IMR-90 (cell line): Measurements from ENCODE around the gene SLC29A3. TPM values are rescaled to one million over a fixed set of nuclear protein-coding genes. Genes with fewer than 3 reads are reported as not detected.

Experiments
- ATAC-seq: fragments of 200-7000 bp; cut with Tn5 transposase; 2 replicates; pipeline ENCODE4 v1.9.1; 2020; ENCODE audit warnings: low read depth, mild to moderate bottlenecking, moderate library complexity
- BruUV-seq: library from RNA; stranded (reverse); fragments of 400-500 nt; replicated peaks from 2 replicates; lab custom pipeline; 2021; lab: Mats Ljungman, UMichigan
- CTCF ChIA-PET: fragments of 300-600 bp; formaldehyde crosslinking; extraction: SDS; loops from one replicate; lab custom pipeline; 2021; ENCODE audit warnings: antibody characterized with exemption; lab: Yijun Ruan, JAX
- POLR2A ChIA-PET: fragments of 300-600 bp; sonication (Branson Sonifier 250); formaldehyde crosslinking; loops from one replicate; lab custom pipeline; 2022; ENCODE audit warnings: antibody characterized with exemption; ENCODE audit not compliant: unreplicated experiment; lab: Charles Lee
- DNase-seq: peaks from one replicate; pipeline ENCODE4 v3.0.0; 2013
- H2AFZ ChIP-seq: replicated peaks from 2 replicates; pipeline ENCODE3; 2013; ENCODE audit warnings: low read length, mild to moderate bottlenecking; ENCODE audit not compliant: poor library complexity
- H2AK5ac ChIP-seq: 2 replicates; pipeline ENCODE4 v1.6.1; 2013; ENCODE audit warnings: low read depth, low read length, inconsistent platforms
- H2AK9ac ChIP-seq: replicated peaks from 2 replicates; pipeline ENCODE3; 2013; ENCODE audit warnings: mild to moderate bottlenecking, low read depth, low read length, moderate library complexity; ENCODE audit not compliant: poor library complexity
- H2BK120ac ChIP-seq: 2 replicates; pipeline ENCODE4 v1.6.1; 2013; ENCODE audit warnings: low read depth, low read length, inconsistent platforms
- H2BK15ac ChIP-seq: 3 replicates; pipeline ENCODE4 v1.6.1; 2013; ENCODE audit warnings: low read depth, low read length, inconsistent platforms
- H2BK20ac ChIP-seq: 2 replicates; pipeline ENCODE4 v1.6.1; 2013; ENCODE audit warnings: low read depth, mild to moderate bottlenecking, inconsistent platforms, low read length, moderate library complexity
- H2BK5ac ChIP-seq: 2 replicates; pipeline ENCODE4 v1.6.1; 2013; ENCODE audit warnings: mild to moderate bottlenecking, low read depth, low read length, inconsistent platforms; ENCODE audit not compliant: poor library complexity, severe bottlenecking
- H3K14ac ChIP-seq: replicated peaks from 2 replicates; pipeline ENCODE4 v1.6.1; 2013; ENCODE audit warnings: low read depth, low read length, inconsistent platforms
- H3K18ac ChIP-seq: 2 replicates; pipeline ENCODE4 v1.6.1; 2013; ENCODE audit warnings: low read depth, low read length, control low read depth
- H3K23ac ChIP-seq: 2 replicates; pipeline ENCODE4 v1.6.1; 2013; ENCODE audit warnings: low read depth, low read length, inconsistent platforms
- H3K27ac ChIP-seq: 2 replicates; pipeline ENCODE4 v1.5.1; 2013; ENCODE audit warnings: mild to moderate bottlenecking, control low read depth, low read length; ENCODE audit not compliant: insufficient read depth
- H3K27me3 ChIP-seq: 2 replicates; pipeline ENCODE4 v1.6.1; 2013; ENCODE audit warnings: low read length; ENCODE audit not compliant: control insufficient read depth, insufficient read depth
- H3K36me3 ChIP-seq: 2 replicates; pipeline ENCODE4 v1.6.1; 2013; ENCODE audit warnings: low read length, mixed read lengths; ENCODE audit not compliant: control insufficient read depth, insufficient read depth
- H3K4ac ChIP-seq: 2 replicates; pipeline ENCODE4 v1.6.1; 2013; ENCODE audit warnings: low read depth, low read length, inconsistent platforms
- H3K4me1 ChIP-seq: 2 replicates; pipeline ENCODE4 v1.6.1; 2013; ENCODE audit warnings: low read length, mixed read lengths; ENCODE audit not compliant: control insufficient read depth, insufficient read depth
- H3K4me2 ChIP-seq: 2 replicates; pipeline ENCODE4 v1.6.1; 2013; ENCODE audit warnings: low read depth, mild to moderate bottlenecking, control low read depth, low read length, moderate library complexity
- H3K4me3 ChIP-seq: 2 replicates; pipeline ENCODE4 v1.5.1; 2013; ENCODE audit warnings: low read depth, mild to moderate bottlenecking, control low read depth, low read length, moderate library complexity; ENCODE audit not compliant: insufficient read depth
- H3K56ac ChIP-seq: 2 replicates; pipeline ENCODE4 v1.6.1; 2013; ENCODE audit warnings: low read length, inconsistent platforms; ENCODE audit not compliant: insufficient read depth; ENCODE audit errors: extremely low read depth
- H3K79me1 ChIP-seq, 2 experiments: 2 replicates each; pipeline ENCODE4 v1.6.1; 2013; ENCODE audit warnings: low read length in 2 of 2, inconsistent platforms in 1 of 2, low read depth in 1 of 2
- H3K9ac ChIP-seq: 2 replicates; pipeline ENCODE4 v1.6.1; 2013; ENCODE audit warnings: low read depth, low read length, control low read depth
- H3K9me1 ChIP-seq: 2 replicates; pipeline ENCODE4 v1.6.1; 2013; ENCODE audit warnings: low read length, inconsistent platforms; ENCODE audit not compliant: insufficient read depth
- H3K9me3 ChIP-seq: 2 replicates; pipeline ENCODE4 v1.6.1; 2013; ENCODE audit warnings: low read length; ENCODE audit not compliant: control insufficient read depth, insufficient read depth
- H4K20me1 ChIP-seq: 2 replicates; pipeline ENCODE4 v1.6.1; 2013; ENCODE audit warnings: low read length, inconsistent platforms; ENCODE audit not compliant: insufficient read depth
- H4K5ac ChIP-seq: 2 replicates; pipeline ENCODE4 v1.6.1; 2013; ENCODE audit warnings: mild to moderate bottlenecking, low read depth, low read length, control low read depth
- H4K8ac ChIP-seq, 2 experiments: 2 replicates each; pipeline ENCODE4 v1.6.1; 2013; ENCODE audit warnings: low read depth in 2 of 2, low read length in 2 of 2, control low read depth in 1 of 2, inconsistent platforms in 1 of 2
- H4K91ac ChIP-seq: 2 replicates; pipeline ENCODE4 v1.6.1; 2013; ENCODE audit warnings: low read depth, low read length, inconsistent platforms; ENCODE audit not compliant: insufficient read depth
- BHLHE40 ChIP-seq: fragments of 150-350 bp; IDR thresholded peaks from 2 replicates; pipeline ENCODE4 v1.6.1; 2016; ENCODE audit warnings: mild to moderate bottlenecking, low read depth, low read length
- CEBPB ChIP-seq: IDR thresholded peaks from 2 replicates; pipeline ENCODE4 v1.6.1; 2012; ENCODE audit warnings: low read depth, low read length, improper control_type of control experiment
- MXI1 ChIP-seq: IDR thresholded peaks from 2 replicates; pipeline ENCODE4 v1.6.1; 2012; ENCODE audit warnings: low read depth, mild to moderate bottlenecking, low read length, moderate library complexity, borderline replicate concordance
- POLR2A ChIP-seq: IDR thresholded peaks from 2 replicates; pipeline ENCODE4 v1.6.1; 2012; ENCODE audit warnings: mild to moderate bottlenecking, low read depth, low read length
- RAD21 ChIP-seq: IDR thresholded peaks from 2 replicates; pipeline ENCODE4 v1.6.1; 2012; ENCODE audit warnings: low read length, improper control_type of control experiment
- SMC3 ChIP-seq: fragments of 150-350 bp; IDR thresholded peaks from 2 replicates; pipeline ENCODE4 v1.6.1; 2016; ENCODE audit warnings: low read depth, mild to moderate bottlenecking, antibody characterized with exemption, low read length, moderate library complexity
- WGBS, 2 experiments: methylation state at CpG; one replicate each; pipeline versions ENCODE4 v1.1.5 to v1.1.7; 2013; ENCODE audit warnings: missing lambda C conversion rate in 2 of 2; ENCODE audit not compliant: insufficient read length in 1 of 2; ENCODE audit errors: extremely low coverage in 2 of 2; 5-methylcytosine and 5-hydroxymethylcytosine counted together
- dilution Hi-C: fragments of 300-500 bp; cut with HindIII; formaldehyde crosslinking; loops from one replicate; pipeline ENCODE4 v1.14.3; 2018; ENCODE audit warnings: low sequenced_read_pairs; ENCODE audit not compliant: unreplicated experiment
- in situ Hi-C: fragments of 300-500 bp; cut with MboI; formaldehyde crosslinking; loops from 3 replicates; pipeline ENCODE4 v1.14.3; 2019; ENCODE audit warnings: low sequenced_read_pairs, inconsistent platforms, mixed read lengths
- intact Hi-C: fragments of 100-400 bp; cut with micrococcal nuclease; formaldehyde crosslinking; loops from 2 replicates; pipeline ENCODE4 v1.10.0; 2022
- polyA plus RNA-seq, 3 experiments: library from polyadenylated mRNA; depleted of rRNA; stranded (reverse); fragments of >200 nt; gene quantifications; 2 replicates each; pipeline ENCODE4 v1.2.3, GENCODE V29; 2012; ENCODE audit warnings: low replicate concordance in 1 of 3
- total RNA-seq: library from RNA; depleted of rRNA; stranded (reverse); fragments of >200 nt; gene quantifications from 2 replicates; pipeline ENCODE4 v1.2.3, GENCODE V29; 2012
- TF ChIP-seq, protein P1 (sequence below): conservative IDR thresholded peaks from 2 replicates; pipeline ENCODE4 v1.5.1; 2012; ENCODE audit warnings: mild to moderate bottlenecking, low read depth, low read length, improper control_type of control experiment

SLC29A3 gene
- total and polyA plus RNA-seq, 2 of the 4 experiments (the other 2 are of a cell fraction), result 0.72 to 3.0 TPM

DNA sequence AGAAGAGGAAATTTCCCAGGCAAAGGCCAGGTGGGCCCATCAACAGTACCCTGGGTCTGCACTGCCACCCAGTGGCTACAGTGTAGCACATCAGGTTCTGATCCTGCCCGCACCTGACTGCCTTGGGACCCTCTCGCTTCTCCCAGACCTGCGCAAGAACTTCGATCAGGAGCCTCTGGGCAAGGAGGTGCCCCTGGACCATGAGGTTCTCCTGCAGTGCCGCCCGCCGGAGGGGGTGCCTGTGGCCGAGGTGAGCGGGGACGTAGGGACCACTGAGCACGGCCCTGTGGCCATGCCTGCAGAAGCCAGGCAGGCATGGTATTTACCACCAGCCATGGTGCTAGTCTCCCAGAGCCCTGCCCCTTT lies 33.9 kb upstream of the SLC29A3 start:
- Histone ChIP-seq H3K4me3 (no peak overlapping the region), H3K9me1 (no peaks in the 10 kb centered on the region), H4K5ac (no peak overlapping the region), H3K4ac (no peak overlapping the region), H4K20me1 (no peaks in the 10 kb centered on the region), H2AK9ac (no peak overlapping the region), H2AFZ (no peak overlapping the region), H4K8ac (no peak overlapping the region), H2BK15ac (no peak overlapping the region), H2BK120ac (no peak overlapping the region), H3K9ac (no peak overlapping the region), H3K18ac (no peak overlapping the region), H3K36me3 (peaks cover 6% of the 10 kb centered on the region; the same call in 1 of the 2 replicates), H3K4me2 (no peak overlapping the region), H3K79me1 (no peaks in the 10 kb centered on the region), H3K4me1 (peaks cover 4% of the 10 kb centered on the region; the same call in 1 of the 2 replicates), H3K56ac (no peak overlapping the region), H2BK20ac (no peak overlapping the region), H3K27ac (no peak overlapping the region), H3K27me3 (no peaks in the 10 kb centered on the region), H3K23ac (no peak overlapping the region), H2AK5ac (no peak overlapping the region), H2BK5ac (no peak overlapping the region), H3K9me3 (no peaks in the 10 kb centered on the region), H4K91ac (no peak overlapping the region), H3K14ac (no peak overlapping the region)
- peak; percentile 29 for DNase-seq
- peak; percentile 92 for ATAC-seq
- TF ChIP-seq CEBPB (no peak), RAD21 (peak; percentile 88), MXI1 (no peak), POLR2A (no peak), BHLHE40 (no peak), SMC3 (peak; percentile 72)
- TF ChIP-seq, protein P1, sequence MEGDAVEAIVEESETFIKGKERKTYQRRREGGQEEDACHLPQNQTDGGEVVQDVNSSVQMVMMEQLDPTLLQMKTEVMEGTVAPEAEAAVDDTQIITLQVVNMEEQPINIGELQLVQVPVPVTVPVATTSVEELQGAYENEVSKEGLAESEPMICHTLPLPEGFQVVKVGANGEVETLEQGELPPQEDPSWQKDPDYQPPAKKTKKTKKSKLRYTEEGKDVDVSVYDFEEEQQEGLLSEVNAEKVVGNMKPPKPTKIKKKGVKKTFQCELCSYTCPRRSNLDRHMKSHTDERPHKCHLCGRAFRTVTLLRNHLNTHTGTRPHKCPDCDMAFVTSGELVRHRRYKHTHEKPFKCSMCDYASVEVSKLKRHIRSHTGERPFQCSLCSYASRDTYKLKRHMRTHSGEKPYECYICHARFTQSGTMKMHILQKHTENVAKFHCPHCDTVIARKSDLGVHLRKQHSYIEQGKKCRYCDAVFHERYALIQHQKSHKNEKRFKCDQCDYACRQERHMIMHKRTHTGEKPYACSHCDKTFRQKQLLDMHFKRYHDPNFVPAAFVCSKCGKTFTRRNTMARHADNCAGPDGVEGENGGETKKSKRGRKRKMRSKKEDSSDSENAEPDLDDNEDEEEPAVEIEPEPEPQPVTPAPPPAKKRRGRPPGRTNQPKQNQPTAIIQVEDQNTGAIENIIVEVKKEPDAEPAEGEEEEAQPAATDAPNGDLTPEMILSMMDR, result peak; percentile 73
- BruUV-seq, result no TSS peak
- intact Hi-C loops (loop anchor here (1.0 to 2.0 kb wide), 2 partner anchors 76 to 360 kb away; no protein-coding TSS in a partner anchor), in situ Hi-C loops (loop anchor here (5.0 kb wide), 1 partner anchor 358 kb away; no protein-coding TSS in a partner anchor), dilution Hi-C loops (no loop called here)
- POLR2A ChIA-PET, result no interaction called here
- CTCF ChIA-PET, result interaction anchor here (0.6 to 1.2 kb wide), 5 partner anchors 25 to 360 kb away, joined by 3 to 7 read pairs (median 3); partner anchors contain the start of gene SLC29A3
- WGBS, 2 experiments, result 100% methylated on average over 1 of the region's 11 CpGs; no CpG with 5 or more reads in 1 of the 2 experiments
